GM10266 (cell line): ENCODE results near the gene WASF1.

Source experiments
- DNase-seq: peaks from one replicate; pipeline ENCODE4 v3.0.0; 2012; ENCODE audit errors: extremely low spot score
- CTCF ChIP-seq: IDR thresholded peaks from 2 replicates; pipeline ENCODE4 v1.5.1; 2012; ENCODE audit warnings: mild to moderate bottlenecking, low read depth; ENCODE audit not compliant: control insufficient read depth, insufficient read depth; ENCODE audit errors: missing control alignments

WASF1 gene

GRCh38 chr6:110207652-110208051 lies 28.2 kb upstream of the WASF1 start:
- no peak for DNase-seq
- TF ChIP-seq CTCF, result no peak

- TF ChIP-seq CTCF, result no peak
- DNase-seq, result no peak
Measured at GRCh38 chr6:110201151-110201884, 21.8 kb upstream of the WASF1 start.

- no peak for TF ChIP-seq CTCF
- no peak for DNase-seq
Measured at GRCh38 chr6:110198561-110198960, 19.1 kb upstream of the WASF1 start.

- TF ChIP-seq CTCF, result no peak
- DNase-seq, result no peak
Measured at GRCh38 chr6:110196874-110197273, 17.4 kb upstream of the WASF1 start.

- no peak for DNase-seq
- TF ChIP-seq CTCF, result no peak
Measured at GRCh38 chr6:110195639-110196038, 16.2 kb upstream of the WASF1 start.

GRCh38 chr6:110191477-110191876 lies 12.0 kb upstream of the WASF1 start:
- DNase-seq, result no peak
- no peak for TF ChIP-seq CTCF

- TF ChIP-seq CTCF, result no peak
- no peak for DNase-seq
Measured at GRCh38 chr6:110190726-110191125, 11.3 kb upstream of the WASF1 start.
